AG04450 (cell line): ENCODE results near the gene ACP3. TPM values are rescaled to one million over a fixed set of nuclear protein-coding genes. Genes with fewer than 3 reads are reported as not detected.

Source experiments
- CTCF ChIA-PET: fragments of 300-600, 350-600 bp; formaldehyde crosslinking; extraction: SDS; loops from one replicate; lab custom pipeline; 2022; ENCODE audit warnings: antibody characterized with exemption, inconsistent platforms; lab: Charles Lee
- POLR2A ChIA-PET: fragments of 350-600 bp; formaldehyde crosslinking; extraction: SDS; loops from one replicate; lab custom pipeline; 2021; ENCODE audit warnings: antibody characterized with exemption, inconsistent platforms; lab: Yijun Ruan, JAX
- DNase-seq: peaks from one replicate; pipeline ENCODE4 v3.0.0-alpha.2; 2011; ENCODE audit warnings: low read depth, low spot score
- H3K27ac ChIP-seq: one replicate; pipeline ENCODE4 v1.5.1; 2012; ENCODE audit warnings: low read depth, low read length, control low read depth
- H3K27me3 ChIP-seq: one replicate; pipeline ENCODE4 v1.6.0; 2012; ENCODE audit warnings: low read length; ENCODE audit not compliant: control insufficient read depth, insufficient read depth
- H3K4me3 ChIP-seq: 2 replicates; pipeline ENCODE4 v1.5.1; 2011; ENCODE audit warnings: mild to moderate bottlenecking, low read depth, low read length, control low read depth
- H3K9me3 ChIP-seq: 2 replicates; pipeline ENCODE4 v1.5.1; 2012; ENCODE audit warnings: low read length; ENCODE audit not compliant: control insufficient read depth, insufficient read depth
- polyA plus RNA-seq: library from polyadenylated mRNA; depleted of rRNA; stranded (reverse); fragments of >200 nt; gene quantifications from 2 replicates; pipeline ENCODE4 v1.2.3, GENCODE V29; 2011
- TF ChIP-seq, protein P1 (sequence below): IDR thresholded peaks from 2 replicates; pipeline ENCODE4 v1.5.1; 2011; ENCODE audit warnings: low read depth, low read length, control low read depth, inconsistent platforms

ACP3 gene
- polyA plus RNA-seq, 1 experiment = 0.71 TPM

GRCh38 chr3:132285620-132285945 is 31.6 kb upstream of the ACP3 start:
- ChIA-PET CTCF (no interaction called here), POLR2A (no interaction called here)
- DNase-seq = no peak

DNA sequence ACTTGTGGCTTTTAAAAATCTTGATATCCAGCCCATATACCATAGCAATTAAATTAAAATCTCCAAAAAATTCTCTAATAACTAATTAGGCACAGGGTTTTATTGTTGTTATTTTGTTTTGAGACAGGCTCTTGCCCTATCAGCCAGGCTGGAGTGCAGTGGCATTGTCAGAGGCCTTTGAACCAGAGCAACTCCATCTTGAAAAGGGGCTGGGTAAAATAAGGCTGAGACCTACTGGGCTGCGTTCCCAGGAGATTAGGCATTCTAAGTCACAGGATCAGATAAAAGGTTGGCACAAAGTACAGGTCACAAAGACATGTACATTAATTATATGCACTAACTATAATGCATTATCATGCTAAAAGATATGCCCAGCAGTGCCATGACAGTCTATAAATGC is 31.2 kb upstream of the ACP3 start:
- TF ChIP-seq, protein P1, sequence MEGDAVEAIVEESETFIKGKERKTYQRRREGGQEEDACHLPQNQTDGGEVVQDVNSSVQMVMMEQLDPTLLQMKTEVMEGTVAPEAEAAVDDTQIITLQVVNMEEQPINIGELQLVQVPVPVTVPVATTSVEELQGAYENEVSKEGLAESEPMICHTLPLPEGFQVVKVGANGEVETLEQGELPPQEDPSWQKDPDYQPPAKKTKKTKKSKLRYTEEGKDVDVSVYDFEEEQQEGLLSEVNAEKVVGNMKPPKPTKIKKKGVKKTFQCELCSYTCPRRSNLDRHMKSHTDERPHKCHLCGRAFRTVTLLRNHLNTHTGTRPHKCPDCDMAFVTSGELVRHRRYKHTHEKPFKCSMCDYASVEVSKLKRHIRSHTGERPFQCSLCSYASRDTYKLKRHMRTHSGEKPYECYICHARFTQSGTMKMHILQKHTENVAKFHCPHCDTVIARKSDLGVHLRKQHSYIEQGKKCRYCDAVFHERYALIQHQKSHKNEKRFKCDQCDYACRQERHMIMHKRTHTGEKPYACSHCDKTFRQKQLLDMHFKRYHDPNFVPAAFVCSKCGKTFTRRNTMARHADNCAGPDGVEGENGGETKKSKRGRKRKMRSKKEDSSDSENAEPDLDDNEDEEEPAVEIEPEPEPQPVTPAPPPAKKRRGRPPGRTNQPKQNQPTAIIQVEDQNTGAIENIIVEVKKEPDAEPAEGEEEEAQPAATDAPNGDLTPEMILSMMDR = no peak
- H3K4me3 ChIP-seq = no peak overlapping the region
- no peak for DNase-seq
- H3K27me3 ChIP-seq = no peaks in the 10 kb centered on the region
- CTCF ChIA-PET = no interaction called here
- H3K9me3 ChIP-seq = no peaks in the 10 kb centered on the region; the same call in 1 of the 2 replicates
- POLR2A ChIA-PET = no interaction called here
- no peak overlapping the region for H3K27ac ChIP-seq

More at GRCh38 chr3:132285620-132285945, 31.6 kb upstream of the ACP3 start:
- H3K9me3 ChIP-seq = no peaks in the 10 kb centered on the region; the same call in 1 of the 2 replicates
- H3K4me3 ChIP-seq = no peak overlapping the region
- TF ChIP-seq, protein P1 = no peak
- no peaks in the 10 kb centered on the region for H3K27me3 ChIP-seq
- no peak overlapping the region for H3K27ac ChIP-seq

DNA sequence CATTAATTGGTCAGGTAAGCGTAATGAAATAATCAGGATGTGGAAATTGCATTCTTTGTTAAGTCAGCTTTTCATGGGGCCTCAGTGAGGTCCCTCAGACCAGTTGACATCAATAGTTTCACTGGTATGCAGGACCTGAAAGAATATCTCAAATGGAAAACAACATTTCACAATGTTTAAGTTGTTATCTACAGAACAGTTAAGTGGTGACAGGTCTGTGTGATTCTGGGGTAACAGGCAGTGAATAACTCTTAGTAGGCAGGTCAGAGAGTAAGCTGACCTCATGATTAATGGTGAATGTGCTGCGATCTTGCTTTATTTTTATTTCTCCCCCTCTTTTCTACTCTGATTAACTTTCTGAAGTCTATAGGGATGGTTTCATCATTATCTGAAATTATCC is 28.9 kb upstream of the ACP3 start:
- ChIA-PET CTCF (interaction anchor here (1.4 kb wide), 1 partner anchor 54 kb away, joined by 6 read pairs; no protein-coding TSS in a partner anchor), POLR2A (no interaction called here)
- no peaks in the 10 kb centered on the region; the same call in 1 of the 2 replicates for H3K9me3 ChIP-seq
- DNase-seq = no peak
- TF ChIP-seq, protein P1 = no peak
- no peak overlapping the region for H3K27ac ChIP-seq
- H3K4me3 ChIP-seq = no peak overlapping the region
- H3K27me3 ChIP-seq = no peaks in the 10 kb centered on the region

DNA sequence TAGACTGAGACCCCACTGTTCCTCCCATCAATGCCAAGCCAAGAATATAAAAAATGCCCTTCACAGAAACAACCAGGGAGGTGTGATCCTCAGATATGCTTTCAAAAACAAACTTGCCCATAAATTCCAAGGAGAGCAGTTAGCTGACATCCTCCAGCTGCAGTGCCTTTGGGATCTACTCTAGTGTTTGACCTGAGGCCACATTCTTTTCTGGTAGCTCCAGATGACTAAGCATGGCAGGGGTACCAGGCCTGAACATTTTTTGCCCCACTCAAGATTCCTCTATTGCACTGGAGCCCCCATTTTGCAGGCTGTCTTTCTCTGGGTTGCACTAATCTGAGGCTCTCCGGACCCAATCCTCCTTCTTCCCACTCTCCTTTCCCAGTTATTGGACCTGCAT is 27.9 kb upstream of the ACP3 start:
- H3K4me3 ChIP-seq = no peak overlapping the region
- ChIA-PET POLR2A (no interaction called here), CTCF (interaction anchor here (3.6 kb wide), 1 partner anchor 54 kb away, joined by 15 read pairs; no protein-coding TSS in a partner anchor)
- DNase-seq = no peak
- H3K27me3 ChIP-seq = no peaks in the 10 kb centered on the region
- no peak overlapping the region for H3K27ac ChIP-seq
- TF ChIP-seq, protein P1 = no peak
- H3K9me3 ChIP-seq = no peaks in the 10 kb centered on the region; the same call in 1 of the 2 replicates

GRCh38 chr3:132290833-132291232 is 26.4 kb upstream of the ACP3 start:
- no peaks in the 10 kb centered on the region for H3K9me3 ChIP-seq
- no peak for DNase-seq
- TF ChIP-seq, protein P1 = no peak
- no peak overlapping the region for H3K4me3 ChIP-seq
- H3K27ac ChIP-seq = no peak overlapping the region
- POLR2A ChIA-PET = no interaction called here
- no peaks in the 10 kb centered on the region for H3K27me3 ChIP-seq
- CTCF ChIA-PET = interaction anchor here (1.0 to 3.6 kb wide), 2 partner anchors 52 to 61 kb away, joined by 3 to 15 read pairs; no protein-coding TSS in a partner anchor
